Sigmoid colon (tissue), 7 donors: Measurements from ENCODE around the gene FBXO48. TPM values are rescaled to one million over a fixed set of nuclear protein-coding genes. Genes with fewer than 3 reads are reported as not detected.

Experiments used
- DNase-seq: peaks from one replicate; pipeline ENCODE4 v3.0.0-alpha.2; 2019
- H3K27ac ChIP-seq, 4 donors: fragments of 200-600 bp; sonication (generic); one replicate each; pipeline ENCODE4 v1.5.1; 2016 to 2019; ENCODE audit warnings: mild to moderate bottlenecking in 1 of 4
- H3K27me3 ChIP-seq, 3 donors: fragments of 200-600 bp; sonication (generic); one replicate each; pipeline ENCODE4 v1.5.1; 2019; ENCODE audit warnings: mild to moderate bottlenecking in 1 of 3
- H3K36me3 ChIP-seq, 4 donors: fragments of 200-600 bp; sonication (generic); one replicate each; pipeline ENCODE4 v1.5.1; 2016 to 2019
- H3K4me1 ChIP-seq, 4 donors: fragments of 200-600 bp; sonication (generic); one replicate each; pipeline ENCODE4 v1.5.1; 2017 to 2019
- H3K4me3 ChIP-seq, 4 donors: fragments of 200-600 bp; sonication (generic); one replicate each; pipeline ENCODE4 v1.5.1; 2017 to 2019; ENCODE audit warnings: mild to moderate bottlenecking in 2 of 4, moderate library complexity in 1 of 4
- H3K9me3 ChIP-seq, 4 donors: fragments of 200-600 bp in 3 of 4; sonication (generic) in 3 of 4; one replicate each; pipeline versions ENCODE4 v1.5.1 to v1.6.1; 2013 to 2019
- EP300 ChIP-seq, 4 donors: sonication (generic); formaldehyde crosslinking; IDR thresholded peaks; one replicate each; pipeline ENCODE4 v1.6.1; 2017; ENCODE audit warnings: antibody characterized with exemption in 4 of 4
- POLR2A ChIP-seq, 2 donors: fragments of 450-650 bp; IDR thresholded peaks; one replicate each; pipeline ENCODE4 v1.6.1; 2016; ENCODE audit warnings: antibody characterized with exemption in 2 of 2, mild to moderate bottlenecking in 2 of 2, moderate library complexity in 2 of 2
- POLR2AphosphoS5 ChIP-seq, 4 donors: sonication (generic); formaldehyde crosslinking; IDR thresholded peaks; one replicate each; pipeline ENCODE4 v1.6.1; 2017; ENCODE audit warnings: antibody characterized with exemption in 4 of 4
- WGBS, 2 donors: extraction: QIAGEN DNeasy Blood & Tissue Kit; methylation state at CpG; one replicate each; pipeline ENCODE4 v1.1.7; 2013; 5-methylcytosine and 5-hydroxymethylcytosine counted together
- intact Hi-C: fragments of 100-400 bp; cut with DNase I; formaldehyde crosslinking; loops from one replicate; pipeline ENCODE4 v1.15.1; 2023
- polyA plus RNA-seq, 3 donors: library from polyadenylated mRNA; stranded (reverse); fragments of 200-250 nt; gene quantifications; one replicate each; pipeline ENCODE4 v1.2.3, GENCODE V29; 2013
- total RNA-seq, 4 donors: library from RNA; depleted of rRNA; stranded (reverse); fragments of >200 nt; gene quantifications; one replicate each; pipeline ENCODE4 v1.1.0, GENCODE V29; 2016
- TF ChIP-seq, protein P1 (sequence below), 4 experiments: fragments of 450-650 bp in 3 of 4; fragments of 200-600 bp in 1 of 4; IDR thresholded peaks; one replicate each; pipeline ENCODE4 v1.5.1; 2016 to 2019; ENCODE audit warnings: antibody characterized with exemption in 4 of 4, mild to moderate bottlenecking in 3 of 4, moderate library complexity in 2 of 4
- donor health status: healthy with polysubstance abuse.
- donor health status: Bipolar disorder and iron deficiency.
- donor health status: healthy.

The FBXO48 gene
- total and polyA plus RNA-seq, 7 donors: 0.55 to 1.2 (median 0.70) TPM

GRCh38 chr2:68411397-68412126 is 55.5 kb downstream of the FBXO48 start:
- no peak for DNase-seq
- no peaks in the 10 kb centered on the region for H3K27me3 ChIP-seq
- H3K4me3 ChIP-seq: no peak overlapping the region
- no peaks in the 10 kb centered on the region for H3K4me1 ChIP-seq
- intact Hi-C loops: no loop called here
- 37 to 47% methylated on average over 4 of the region's 4 CpGs for WGBS, 2 donors
- TF ChIP-seq, protein P1, sequence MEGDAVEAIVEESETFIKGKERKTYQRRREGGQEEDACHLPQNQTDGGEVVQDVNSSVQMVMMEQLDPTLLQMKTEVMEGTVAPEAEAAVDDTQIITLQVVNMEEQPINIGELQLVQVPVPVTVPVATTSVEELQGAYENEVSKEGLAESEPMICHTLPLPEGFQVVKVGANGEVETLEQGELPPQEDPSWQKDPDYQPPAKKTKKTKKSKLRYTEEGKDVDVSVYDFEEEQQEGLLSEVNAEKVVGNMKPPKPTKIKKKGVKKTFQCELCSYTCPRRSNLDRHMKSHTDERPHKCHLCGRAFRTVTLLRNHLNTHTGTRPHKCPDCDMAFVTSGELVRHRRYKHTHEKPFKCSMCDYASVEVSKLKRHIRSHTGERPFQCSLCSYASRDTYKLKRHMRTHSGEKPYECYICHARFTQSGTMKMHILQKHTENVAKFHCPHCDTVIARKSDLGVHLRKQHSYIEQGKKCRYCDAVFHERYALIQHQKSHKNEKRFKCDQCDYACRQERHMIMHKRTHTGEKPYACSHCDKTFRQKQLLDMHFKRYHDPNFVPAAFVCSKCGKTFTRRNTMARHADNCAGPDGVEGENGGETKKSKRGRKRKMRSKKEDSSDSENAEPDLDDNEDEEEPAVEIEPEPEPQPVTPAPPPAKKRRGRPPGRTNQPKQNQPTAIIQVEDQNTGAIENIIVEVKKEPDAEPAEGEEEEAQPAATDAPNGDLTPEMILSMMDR (IDR thresholded peaks at IDR 0.05): no peak
- no peak for TF ChIP-seq POLR2AphosphoS5 (IDR thresholded peaks at IDR 0.05)
- no peak for TF ChIP-seq POLR2A (IDR thresholded peaks at IDR 0.05)
- no peak for TF ChIP-seq EP300 (IDR thresholded peaks at IDR 0.05)
- H3K9me3 ChIP-seq: no peaks in the 10 kb centered on the region
- H3K27ac ChIP-seq: no peak overlapping the region
- H3K36me3 ChIP-seq: no peaks in the 10 kb centered on the region

Other genes starting within 250 kb of the FBXO48 start
- 10 to 100 TPM; 28.4 to 38.5 (median 36.6) TPM for gene PPP3R1, start 214.8 kb downstream of the FBXO48 start, total RNA-seq
- 10 to 100 TPM; 17.4 to 28.8 (median 27.5) TPM for gene PPP3R1, start 214.8 kb downstream of the FBXO48 start, polyA plus RNA-seq
- 10 to 100 TPM; 22.5 to 38.2 (median 32.6) TPM for gene CNRIP1, start 147.3 kb downstream of the FBXO48 start, total RNA-seq
- gene CNRIP1, start 147.3 kb downstream of the FBXO48 start, polyA plus RNA-seq: 10 to 100 TPM in 2 of 3 donors, 1 to 10 TPM in 1; 6.2 to 16.2 (median 10.0) TPM
- 10 to 100 TPM in 2 of 4 donors, 1 to 10 TPM in 2; 5.8 to 15.2 (median 10.3) TPM for gene PLEK, start 102.0 kb downstream of the FBXO48 start, total RNA-seq
- 10 to 100 TPM; 12.5 to 16.8 (median 12.6) TPM for gene PLEK, start 102.0 kb downstream of the FBXO48 start, polyA plus RNA-seq
- gene APLF, start 291 bp upstream of the FBXO48 start, total RNA-seq: 10 to 100 TPM; 11.0 to 21.7 (median 14.5) TPM
- under 1 TPM; 0.23 to 0.69 (median 0.60) TPM for gene APLF, start 291 bp upstream of the FBXO48 start, polyA plus RNA-seq
- 1 to 10 TPM in 2 of 4 donors, under 1 TPM in 1, not detected in 1; 0.28 to 1.1 (median 1.1) TPM for gene PROKR1, start 176.3 kb upstream of the FBXO48 start, total RNA-seq
- gene PROKR1, start 176.3 kb upstream of the FBXO48 start, polyA plus RNA-seq: under 1 TPM in 1 of 3 donors, not detected in 2; 0.20 TPM